Activated CD4-positive, CD25-positive, alpha-beta regulatory T cell treated with anti-CD3 and anti-CD28 coated beads, Interleukin-2, amount 50 U/mL, for 16 hours (primary cell): ENCODE measurements around the gene ZNF428.
"Not testable (repeated sequence)": the region's sequence is repeated elsewhere in the genome, so short reads cannot be mapped to it uniquely, and the experiment has no call there.

Experiments used
- DNase-seq: peaks from one replicate; pipeline ENCODE4 v3.0.0-alpha.2; 2020; ENCODE audit warnings: low read depth, low spot score

The ZNF428 gene

DNA sequence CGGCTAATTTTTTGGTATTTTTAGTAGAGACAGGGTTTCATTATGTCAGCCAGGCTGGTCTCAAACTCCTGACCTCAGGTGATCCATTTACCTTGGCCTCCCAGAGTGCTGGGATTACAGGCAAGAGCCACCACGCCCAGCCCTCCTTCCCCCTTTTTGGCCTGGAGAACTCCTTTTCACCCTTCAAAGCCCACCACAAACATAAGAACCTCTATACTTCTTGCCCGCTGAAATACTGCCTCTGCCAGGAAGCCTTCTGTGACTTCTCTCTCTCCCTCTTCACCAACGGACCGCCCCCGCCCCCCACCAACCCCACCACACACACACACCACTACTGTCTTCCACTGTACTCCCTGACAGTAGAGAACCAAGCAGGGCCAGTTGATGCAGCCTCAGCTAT is 2.5 kb downstream of the ZNF428 start:
- no peak for DNase-seq

DNA sequence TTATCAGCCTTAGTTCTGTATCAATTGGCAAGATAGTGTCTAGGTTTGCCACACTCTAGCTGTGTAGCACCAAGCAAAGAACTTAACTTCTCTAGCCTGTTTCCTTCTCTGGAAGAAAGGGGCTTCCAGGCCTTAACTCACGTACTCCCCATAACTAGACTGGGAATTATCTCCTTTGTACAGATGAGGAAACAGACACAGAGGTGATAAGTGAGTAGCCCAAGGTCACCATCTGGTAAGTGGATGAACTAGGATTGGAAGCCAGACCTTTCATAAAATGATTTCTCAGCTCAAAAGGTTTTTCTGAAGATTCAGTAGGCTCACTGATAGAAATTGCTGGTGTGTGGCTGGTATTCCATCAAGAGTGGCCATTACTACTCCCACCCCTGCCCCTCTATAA is 3.1 kb downstream of the ZNF428 start:
- DNase-seq: no peak

DNA sequence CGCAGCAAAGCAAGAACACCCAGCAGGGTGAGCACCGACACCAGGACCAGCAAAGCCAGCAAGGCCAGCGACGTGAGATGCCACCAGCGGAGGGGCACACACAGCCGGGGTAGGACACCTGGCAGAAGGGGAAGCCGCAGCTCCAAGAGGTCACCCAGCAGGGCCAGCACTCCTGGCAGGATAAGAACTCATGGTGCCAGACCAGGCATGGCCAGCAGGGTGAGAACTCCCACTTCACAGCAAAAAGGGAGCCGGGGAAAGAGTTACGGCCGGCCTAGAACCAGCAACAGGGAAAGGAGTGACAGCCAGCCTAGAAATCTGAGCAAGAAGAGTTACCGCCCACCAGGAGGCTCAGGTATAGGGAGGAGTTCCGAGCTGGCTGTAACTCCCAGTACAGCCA is 7.1 kb downstream of the ZNF428 start:
- DNase-seq: no peak

DNA sequence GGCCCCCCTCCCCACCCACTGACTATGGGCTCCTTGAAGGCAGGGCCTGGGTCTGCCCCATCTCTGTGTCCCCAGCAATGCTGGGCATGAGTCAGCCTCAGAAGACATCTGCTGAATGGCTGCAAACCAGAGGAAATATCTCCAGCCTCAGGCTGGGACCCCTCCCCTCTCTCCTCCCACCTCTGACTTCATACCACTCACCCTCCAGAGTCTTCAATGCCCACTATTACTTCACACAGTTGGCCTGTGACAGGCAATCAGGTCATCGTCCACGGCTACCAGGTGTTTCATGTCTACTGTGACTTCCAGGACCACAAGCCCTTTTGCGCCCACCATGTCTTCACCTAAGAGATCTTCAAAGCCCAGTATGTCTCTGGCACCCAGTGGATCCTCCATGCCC is 7.6 kb downstream of the ZNF428 start, which contains the start of gene SRRM5:
TSS of gene SRRM5 (plus strand) at position 301 of the 400 bp plus-strand sequence. CDS start at position 335, 34 bp downstream.
- no peak for DNase-seq

- no peak for DNase-seq
Measured at GRCh38 chr19:43610493-43610892, 8.9 kb downstream of the ZNF428 start.

- no peak for DNase-seq
Measured at GRCh38 chr19:43609872-43610271, 9.6 kb downstream of the ZNF428 start.

- no peak for DNase-seq
Measured at GRCh38 chr19:43607238-43608205, 11.9 kb downstream of the ZNF428 start.

GRCh38 chr19:43606569-43607229 is 12.7 kb downstream of the ZNF428 start:
- no peak for DNase-seq

- no peak for DNase-seq
Measured at GRCh38 chr19:43605875-43606568, 13.4 kb downstream of the ZNF428 start.

DNA sequence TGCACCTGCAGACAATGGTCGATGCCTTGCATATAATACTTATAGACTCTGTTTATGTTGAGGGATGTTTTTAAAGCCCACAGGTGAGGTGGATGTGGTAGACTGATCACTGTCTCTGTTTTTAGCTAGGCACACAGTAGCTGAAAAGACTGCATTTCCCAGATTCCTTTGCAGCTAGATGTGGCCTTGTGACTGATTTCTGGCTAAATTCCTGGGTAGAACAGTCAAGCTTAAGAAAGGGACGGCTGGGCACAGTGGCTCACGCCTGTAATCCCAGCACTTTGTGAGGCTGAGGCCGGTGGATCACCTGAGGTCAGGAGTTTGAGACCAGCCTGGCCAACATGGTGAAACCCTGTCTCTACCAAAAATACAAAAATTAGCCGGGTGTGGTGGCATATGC is 19.1 kb downstream of the ZNF428 start:
- DNase-seq: not testable (repeated sequence)

- DNase-seq: no peak
Measured at GRCh38 chr19:43599635-43600295, 19.7 kb downstream of the ZNF428 start.

DNA sequence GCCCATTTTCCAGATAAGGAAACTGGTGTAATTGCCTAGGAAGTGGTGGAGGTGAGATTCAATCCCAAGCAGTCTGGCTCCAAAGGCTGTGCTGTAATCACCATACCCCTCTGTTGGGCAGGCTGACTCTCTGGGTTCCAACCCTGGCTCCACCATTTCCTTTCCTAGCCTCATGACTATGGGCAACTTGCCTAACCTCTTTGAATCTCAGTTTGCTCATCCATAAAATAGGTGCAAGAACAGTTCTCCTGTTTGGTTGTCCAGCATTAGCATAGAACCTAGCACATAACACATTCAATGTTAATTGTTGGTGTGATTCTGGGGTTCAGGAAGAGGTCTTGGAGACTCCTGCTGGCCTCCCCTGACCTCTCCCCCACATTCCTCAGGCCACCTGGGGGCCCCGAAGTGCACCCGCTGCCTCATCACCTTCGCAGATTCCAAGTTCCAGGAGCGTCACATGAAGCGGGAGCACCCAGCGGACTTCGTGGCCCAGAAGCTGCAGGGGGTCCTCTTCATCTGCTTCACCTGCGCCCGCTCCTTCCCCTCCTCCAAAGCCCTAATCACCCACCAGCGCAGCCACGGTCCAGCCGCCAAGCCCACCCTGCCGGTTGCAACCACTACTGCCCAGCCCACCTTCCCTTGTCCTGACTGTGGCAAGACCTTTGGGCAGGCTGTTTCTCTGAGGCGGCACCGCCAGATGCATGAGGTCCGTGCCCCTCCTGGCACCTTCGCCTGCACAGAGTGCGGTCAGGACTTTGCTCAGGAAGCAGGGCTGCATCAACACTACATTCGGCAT is 20.8 kb downstream of the ZNF428 start:
- DNase-seq: no peak

DNA sequence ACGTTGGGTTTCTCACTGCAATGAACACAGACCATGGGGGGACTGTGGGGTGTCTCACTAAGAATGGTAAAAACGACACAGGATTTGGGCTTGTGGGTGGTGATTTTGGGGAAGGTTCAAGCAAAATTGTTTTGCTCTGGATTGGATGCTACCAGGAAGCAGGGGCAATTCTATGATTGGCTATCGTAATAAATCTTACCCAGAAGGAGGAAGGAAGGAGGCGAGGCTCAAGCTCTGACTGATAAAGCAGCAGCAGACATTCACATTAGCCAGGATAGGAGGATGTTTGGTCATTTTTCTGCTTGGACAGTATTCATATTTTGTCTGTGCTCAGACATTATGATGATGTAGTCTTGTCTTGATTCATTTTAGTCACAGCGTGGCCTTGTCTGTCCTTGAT is 21.6 kb downstream of the ZNF428 start:
- DNase-seq: no peak

DNA sequence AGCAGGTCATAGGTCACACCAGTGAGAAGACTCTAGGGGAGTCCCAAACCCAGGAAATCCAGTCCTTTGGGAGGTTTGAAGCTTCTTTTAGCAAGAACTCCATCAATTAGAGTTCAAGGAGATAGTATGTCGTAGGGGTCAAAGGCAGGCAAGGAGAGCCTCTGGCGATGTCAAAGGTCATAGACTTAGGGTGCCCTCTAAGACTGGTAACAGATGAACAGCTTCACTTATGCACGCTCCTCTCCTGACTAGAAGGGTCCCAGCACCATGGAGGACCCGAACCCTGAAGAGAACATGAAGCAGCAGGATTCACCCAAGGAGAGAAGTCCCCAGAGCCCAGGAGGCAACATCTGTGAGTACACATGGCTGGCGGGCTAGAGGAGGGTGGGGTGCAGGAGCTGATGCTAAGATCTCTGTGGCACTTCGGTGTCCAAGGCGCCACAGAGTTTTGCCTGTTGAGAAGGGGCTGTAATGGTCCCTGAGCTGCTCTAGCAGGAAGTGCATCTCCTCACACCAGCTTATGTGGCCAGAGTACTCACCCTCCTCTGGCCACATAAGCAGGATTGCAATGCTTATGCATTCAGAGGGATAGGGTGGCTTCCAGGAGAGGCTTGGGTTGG is 22.5 kb downstream of the ZNF428 start:
- DNase-seq: no peak

GRCh38 chr19:43595999-43596841 is 23.2 kb downstream of the ZNF428 start, which contains the start of the genes IRGQ and ZNF576:
Gene IRGQ (minus strand): TSS chr19:43596134. CDS start chr19:43595338, 796 bp downstream.
Gene ZNF576 (plus strand): TSS chr19:43596595. CDS start chr19:43597109, 514 bp downstream.
- peak; percentile 100 for DNase-seq

GRCh38 chr19:43595605-43595998 is 23.8 kb downstream of the ZNF428 start:
- no peak for DNase-seq

DNA sequence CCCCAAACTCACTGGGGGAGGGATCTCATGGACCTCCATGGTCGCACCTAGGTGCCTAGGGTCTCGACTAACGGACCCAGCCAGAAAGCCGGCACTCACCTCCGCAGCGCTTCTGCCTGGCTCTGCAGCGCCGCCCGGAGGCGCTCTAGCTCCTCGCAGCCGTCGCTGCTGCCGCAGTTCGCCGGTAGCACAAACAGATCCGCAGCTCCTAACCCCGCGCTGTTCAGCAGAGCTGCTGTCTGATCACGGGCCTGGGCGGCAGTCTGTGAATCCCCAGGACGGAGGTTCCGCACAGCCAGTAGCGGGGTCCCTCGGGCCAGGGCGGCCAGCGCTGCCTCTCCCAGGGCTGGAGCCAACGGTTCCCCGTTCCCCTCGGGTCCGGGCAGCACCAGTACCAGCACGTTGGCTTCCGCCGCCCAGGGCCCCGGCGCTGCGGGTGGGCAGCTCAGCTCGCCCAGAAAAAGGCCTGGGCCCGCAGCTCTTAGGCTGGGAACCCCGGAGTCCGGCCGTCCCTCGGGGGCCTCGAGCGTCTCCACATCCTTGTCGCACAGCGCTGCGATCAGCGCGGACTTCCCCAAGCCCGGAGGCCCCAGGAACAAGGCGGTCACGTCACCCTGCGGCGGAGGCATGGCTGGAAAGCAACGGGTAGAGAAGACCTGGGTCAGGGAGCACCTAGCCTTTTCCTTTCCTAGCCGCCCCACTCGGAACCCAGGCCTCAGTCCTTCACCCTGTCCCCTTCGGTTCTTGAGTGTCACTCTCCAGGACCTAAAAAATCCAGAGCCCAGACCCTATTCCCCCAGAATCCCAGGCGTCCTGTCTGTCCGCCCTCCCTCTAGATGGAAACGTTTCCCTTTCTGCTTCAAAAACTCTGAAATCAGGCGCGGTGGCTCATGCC is 24.5 kb downstream of the ZNF428 start:
- DNase-seq: peak; percentile 31

GRCh38 chr19:43594081-43594697 is 25.2 kb downstream of the ZNF428 start:
- no peak for DNase-seq
